Mesothelial cell of epicardium (in vitro differentiated cells): ENCODE results near the gene MYF5. TPM values are rescaled to one million over a fixed set of nuclear protein-coding genes. Genes with fewer than 3 reads are reported as not detected.

ENCODE experiments used
- DNase-seq, 2 experiments: peaks; one replicate each; pipeline ENCODE4 v3.0.0; 2021; ENCODE audit warnings: low spot score in 2 of 2; ENCODE audit not compliant: unreplicated experiment in 2 of 2
- H3K27ac Mint-ChIP-seq: 2 replicates; pipeline ENCODE4 v1.8.0; 2021; ENCODE audit warnings: mixed read lengths
- H3K27me3 Mint-ChIP-seq: 2 replicates; pipeline ENCODE4 v1.8.0; 2021; ENCODE audit warnings: low read depth, mixed read lengths
- H3K36me3 Mint-ChIP-seq: 2 replicates; pipeline ENCODE4 v1.8.0; 2021; ENCODE audit warnings: mixed read lengths
- H3K4me1 Mint-ChIP-seq: 2 replicates; pipeline ENCODE4 v1.8.0; 2021; ENCODE audit warnings: mixed read lengths
- H3K4me3 Mint-ChIP-seq: 2 replicates; pipeline ENCODE4 v1.8.0; 2021; ENCODE audit warnings: mild to moderate bottlenecking, moderate library complexity, mixed read lengths
- H3K9me3 Mint-ChIP-seq: 2 replicates; pipeline ENCODE4 v1.8.0; 2021; ENCODE audit warnings: mixed read lengths
- CTCF ChIP-seq: fragments of 200-600 bp; sonication (generic); IDR thresholded peaks from one replicate; pipeline ENCODE4 v1.5.0; 2021; ENCODE audit warnings: antibody characterized with exemption; ENCODE audit not compliant: unreplicated experiment
- total RNA-seq: library from RNA; stranded (reverse); gene quantifications from 3 replicates; pipeline ENCODE4 v1.2.1, GENCODE V29; 2021

The MYF5 gene
- total RNA-seq, 1 donor from 2014 or later, result not detected

GRCh38 chr12:80713419-80713818 is 3.3 kb upstream of the MYF5 start:
- no peak for TF ChIP-seq CTCF

GRCh38 chr12:80714055-80714454 is 2.7 kb upstream of the MYF5 start:
- H3K4me1 Mint-ChIP-seq, result peaks cover 18% of the 10 kb centered on the region
- H3K9me3 Mint-ChIP-seq, result no peaks in the 10 kb centered on the region
- no peak for TF ChIP-seq CTCF
- H3K4me3 Mint-ChIP-seq, result peak overlapping the region; percentile 65
- no peaks in the 10 kb centered on the region for H3K36me3 Mint-ChIP-seq
- no peak overlapping the region for H3K27ac Mint-ChIP-seq
- H3K27me3 Mint-ChIP-seq, result peaks cover 73% of the 10 kb centered on the region
- DNase-seq, result peak in 1 of 2 experiments; percentile 38

More at GRCh38 chr12:80713419-80713818, 3.3 kb upstream of the MYF5 start:
- no peak overlapping the region for H3K27ac Mint-ChIP-seq
- H3K27me3 Mint-ChIP-seq, result peaks cover 76% of the 10 kb centered on the region
- peaks cover 23% of the 10 kb centered on the region for H3K4me1 Mint-ChIP-seq
- H3K4me3 Mint-ChIP-seq, result peak overlapping the region; percentile 65
- no peaks in the 10 kb centered on the region for H3K9me3 Mint-ChIP-seq
- DNase-seq, result no peak
- H3K36me3 Mint-ChIP-seq, result no peaks in the 10 kb centered on the region

- H3K4me1 Mint-ChIP-seq, result peaks cover 18% of the 10 kb centered on the region
- H3K36me3 Mint-ChIP-seq, result no peaks in the 10 kb centered on the region
- H3K4me3 Mint-ChIP-seq, result no peak overlapping the region
- no peak for DNase-seq
- TF ChIP-seq CTCF, result no peak
- peaks cover 65% of the 10 kb centered on the region for H3K27me3 Mint-ChIP-seq
- H3K27ac Mint-ChIP-seq, result no peak overlapping the region
- no peaks in the 10 kb centered on the region for H3K9me3 Mint-ChIP-seq
These were observed 1.9 kb upstream of the MYF5 start for GRCh38 chr12:80714846-80715245.

GRCh38 chr12:80715713-80716249 is 931 bp upstream of the MYF5 start:
- Mint-ChIP-seq H3K36me3 (no peaks in the 10 kb centered on the region), H3K27me3 (peaks cover 59% of the 10 kb centered on the region), H3K4me1 (peaks cover 18% of the 10 kb centered on the region), H3K27ac (no peak overlapping the region), H3K9me3 (no peaks in the 10 kb centered on the region), H3K4me3 (no peak overlapping the region)
- TF ChIP-seq CTCF, result no peak
- no peak for DNase-seq

GRCh38 chr12:80717856-80718255 is 1.1 kb downstream of the MYF5 start:
- no peak for DNase-seq
- no peaks in the 10 kb centered on the region for H3K9me3 Mint-ChIP-seq
- peaks cover 53% of the 10 kb centered on the region for H3K27me3 Mint-ChIP-seq
- no peaks in the 10 kb centered on the region for H3K36me3 Mint-ChIP-seq
- no peak overlapping the region for H3K27ac Mint-ChIP-seq
- TF ChIP-seq CTCF, result no peak
- peaks cover 14% of the 10 kb centered on the region for H3K4me1 Mint-ChIP-seq
- H3K4me3 Mint-ChIP-seq, result no peak overlapping the region

- Mint-ChIP-seq H3K36me3 (no peaks in the 10 kb centered on the region), H3K4me1 (no peaks in the 10 kb centered on the region), H3K4me3 (no peak overlapping the region), H3K27ac (no peak overlapping the region), H3K27me3 (peaks cover 31% of the 10 kb centered on the region), H3K9me3 (no peaks in the 10 kb centered on the region)
- no peak for DNase-seq
- no peak for TF ChIP-seq CTCF
These were observed 3.8 kb downstream of the MYF5 start for GRCh38 chr12:80720516-80720915.
